ENCODE measurements around the gene NEK6. TPM values are rescaled to one million over a fixed set of nuclear protein-coding genes. Genes with fewer than 3 reads are reported as not detected.

NEK6 gene
- total RNA-seq (2014; rRNA removed; shearing (Covaris generic)), result 40.9 and 43.9 TPM in 2 replicates
- polyA plus RNA-seq (2015; cell fraction: cytosol; rRNA removed), result 67.1 and 68.4 TPM in 2 replicates
- polyA plus RNA-seq (2015; cell fraction: nucleus; rRNA removed), result 39.9 and 52.2 TPM in 2 replicates

DNA sequence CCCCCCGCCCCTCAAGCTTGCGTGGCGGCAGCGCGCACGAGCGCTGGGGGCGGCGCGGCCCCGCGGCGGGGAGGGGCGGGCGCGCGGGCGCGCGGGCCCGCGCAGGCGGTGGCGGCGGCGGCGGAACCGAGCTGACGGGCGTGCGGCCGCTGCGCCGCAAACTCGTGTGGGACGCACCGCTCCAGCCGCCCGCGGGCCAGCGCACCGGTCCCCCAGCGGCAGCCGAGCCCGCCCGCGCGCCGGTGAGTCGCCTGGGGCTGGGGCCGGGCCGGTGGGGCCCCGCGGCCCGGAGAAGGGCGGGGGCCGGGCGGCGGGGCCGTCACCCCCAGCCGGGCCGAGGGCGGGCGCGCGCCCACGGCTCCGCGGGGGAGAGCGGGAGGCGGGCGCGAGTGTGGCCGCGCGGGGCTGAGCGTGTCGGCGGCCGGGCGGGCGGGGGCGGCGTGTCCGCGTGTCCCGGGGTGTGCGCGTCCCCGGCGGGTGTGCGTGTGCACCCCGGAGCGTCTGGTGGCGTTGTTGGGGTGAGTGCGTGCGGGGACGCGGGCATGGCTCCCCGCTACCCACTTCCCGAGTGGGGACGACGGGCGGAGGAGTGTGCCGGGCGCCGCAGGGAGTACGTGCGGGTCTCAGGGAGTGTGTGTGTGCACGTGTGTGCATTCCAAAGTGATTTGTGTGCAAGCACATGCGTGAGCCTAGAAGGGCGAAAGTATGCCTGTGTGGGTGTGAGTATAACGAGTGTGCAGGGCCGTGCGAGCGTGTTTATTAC, at the start of gene NEK6:
NEK6 (plus strand) TSS at position 106 of the 763 bp plus-strand sequence. CDS start 44,016 bp downstream, outside the sequence.
- peak; percentile 27 for DNase-seq (ENCODE audit: low read depth)

DNA sequence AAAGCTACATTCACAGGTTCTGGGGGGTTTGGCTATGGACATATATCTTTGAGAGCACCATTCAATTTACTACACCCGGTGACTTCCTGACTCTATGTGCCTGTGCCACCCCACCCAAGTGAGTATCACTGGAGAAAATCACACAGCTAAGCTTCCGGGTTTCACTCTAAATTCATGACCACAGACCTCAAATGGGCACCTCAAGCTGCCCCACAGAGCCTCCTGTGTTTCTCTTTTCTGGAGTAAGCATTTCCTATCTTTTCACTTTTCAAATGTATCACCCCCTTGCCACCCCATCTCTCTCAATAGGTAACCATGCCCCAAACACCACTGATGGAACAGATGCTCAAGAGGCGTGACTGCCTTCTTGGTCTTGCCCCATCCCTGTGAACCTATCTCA, 49.2 kb upstream of the NEK6 start:
- no peak for DNase-seq (ENCODE audit: low read depth)

GRCh38 chr9:124209279-124209678, 48.5 kb upstream of the NEK6 start:
- no peak for DNase-seq (ENCODE audit: low read depth)

DNA sequence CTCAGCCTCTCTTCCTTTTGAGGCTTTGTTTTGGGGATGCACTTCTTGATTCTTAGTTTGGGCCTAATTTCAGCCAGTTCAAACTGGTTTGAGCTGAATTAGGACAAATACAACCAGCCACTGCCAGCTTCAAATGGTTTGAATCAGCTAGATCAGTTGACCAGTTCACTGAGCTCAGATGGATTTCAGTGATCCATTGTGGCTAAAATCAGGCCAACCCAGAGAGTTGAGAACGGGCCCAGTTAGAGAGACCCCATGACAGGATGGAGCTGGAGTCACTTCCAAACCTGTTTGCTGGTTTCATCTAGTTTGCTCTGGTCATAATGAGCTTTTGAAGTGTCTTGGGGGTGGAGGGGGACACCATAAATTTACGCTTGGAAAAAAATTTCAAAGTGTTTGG, 48.0 kb upstream of the NEK6 start:
- no peak for DNase-seq (ENCODE audit: low read depth)

GRCh38 chr9:124210697-124211096, 47.1 kb upstream of the NEK6 start:
- DNase-seq (ENCODE audit: low read depth), result no peak

DNA sequence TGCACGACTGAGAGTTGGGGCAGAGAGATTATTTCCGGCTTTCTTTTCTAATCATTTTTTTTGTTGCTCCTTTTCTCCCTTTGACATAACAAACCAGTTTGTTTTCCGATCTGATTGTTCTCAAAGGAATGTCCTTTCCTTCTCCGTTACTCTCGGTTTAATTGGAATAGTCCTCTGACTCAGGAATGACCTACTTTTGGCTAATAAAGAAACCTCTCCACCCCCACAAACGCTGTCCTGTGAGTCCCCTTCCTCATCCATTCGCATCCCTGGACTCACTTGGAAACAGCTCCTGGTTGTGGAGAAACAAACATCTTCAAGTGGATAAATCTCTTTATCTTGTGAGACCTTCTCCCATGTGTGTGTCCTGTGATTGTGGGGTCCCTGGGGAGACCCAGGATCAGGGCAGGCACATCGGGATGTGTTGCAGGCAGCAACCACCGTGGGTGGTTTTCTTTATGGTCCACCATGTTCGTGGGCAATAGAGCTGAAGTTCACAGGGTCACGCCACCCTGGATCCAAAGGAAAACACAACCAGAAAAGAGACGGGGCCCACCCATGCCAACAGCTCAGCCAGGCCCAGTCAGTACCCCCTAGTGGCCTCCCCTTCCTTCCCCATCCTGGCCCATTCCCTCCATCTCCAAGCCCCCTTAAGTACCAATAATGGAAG, 45.2 kb upstream of the NEK6 start:
- DNase-seq (ENCODE audit: low read depth), result peak; percentile 46

DNA sequence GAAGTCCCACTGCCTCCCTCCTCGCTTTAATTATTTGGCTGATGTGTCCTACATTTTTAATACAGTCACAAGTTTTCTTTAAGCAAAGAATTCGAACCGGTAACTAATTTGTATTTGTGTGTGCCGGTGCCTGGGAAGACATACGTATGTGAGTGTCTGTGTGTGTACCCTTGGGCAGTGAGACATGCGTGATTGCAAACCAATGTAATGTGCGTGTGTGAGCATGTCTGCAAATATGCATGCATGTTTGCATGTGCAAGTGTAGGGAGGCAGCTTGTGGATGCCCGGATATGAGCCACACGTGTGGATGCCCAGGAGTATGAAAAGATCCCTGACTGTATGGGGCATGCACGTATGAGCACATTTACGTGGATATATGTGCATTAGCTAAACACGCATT, 44.4 kb upstream of the NEK6 start:
- DNase-seq (ENCODE audit: low read depth), result no peak

DNA sequence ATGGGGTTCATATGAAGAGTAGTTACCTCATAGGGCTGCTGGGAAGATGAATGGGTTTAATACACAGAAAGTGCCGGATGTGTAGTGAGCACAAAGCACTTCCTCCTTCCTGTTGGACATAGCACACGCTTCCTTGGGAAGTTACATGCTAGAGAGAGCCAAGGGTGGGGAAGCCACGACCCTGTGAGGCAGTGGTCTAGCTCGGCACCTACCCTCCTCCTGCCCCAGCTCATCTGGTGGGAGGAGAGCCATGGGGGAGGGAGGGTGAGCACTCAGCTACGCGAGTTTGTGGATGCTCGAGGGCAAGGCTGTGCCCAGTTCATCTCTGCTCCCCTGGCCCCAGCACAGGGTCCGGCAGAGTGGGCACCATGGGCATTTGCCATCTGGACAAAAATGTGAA, 43.6 kb upstream of the NEK6 start:
- DNase-seq (ENCODE audit: low read depth), result no peak

GRCh38 chr9:124214596-124215367, 43.0 kb upstream of the NEK6 start:
- DNase-seq (ENCODE audit: low read depth), result no peak

DNA sequence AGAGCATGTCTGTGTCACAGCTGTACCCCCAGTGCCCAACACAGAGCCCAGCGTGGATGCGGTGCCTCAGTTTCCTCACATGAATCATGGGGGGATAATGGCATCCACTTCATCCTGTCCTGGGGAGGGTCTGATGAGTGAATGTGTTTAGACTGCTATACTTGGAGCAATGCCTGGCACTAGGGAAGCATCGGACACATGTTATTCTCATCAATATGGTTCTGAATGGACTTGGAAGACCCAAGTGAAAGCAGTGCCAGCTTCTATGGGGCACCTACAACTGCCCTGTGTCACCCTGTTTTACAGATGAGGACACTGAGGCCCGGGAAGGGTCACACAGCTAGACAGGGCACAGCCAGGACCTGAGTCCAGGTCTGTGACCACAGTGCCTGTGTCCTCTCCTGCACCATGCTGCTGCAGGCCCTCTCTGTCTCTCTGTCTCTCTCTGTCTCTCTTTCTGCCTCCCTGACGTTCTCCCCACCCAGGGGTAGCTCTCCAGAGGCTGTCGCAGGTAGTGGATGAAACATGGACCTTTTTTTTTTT, 42.3 kb upstream of the NEK6 start:
- no peak for DNase-seq (ENCODE audit: low read depth)

DNA sequence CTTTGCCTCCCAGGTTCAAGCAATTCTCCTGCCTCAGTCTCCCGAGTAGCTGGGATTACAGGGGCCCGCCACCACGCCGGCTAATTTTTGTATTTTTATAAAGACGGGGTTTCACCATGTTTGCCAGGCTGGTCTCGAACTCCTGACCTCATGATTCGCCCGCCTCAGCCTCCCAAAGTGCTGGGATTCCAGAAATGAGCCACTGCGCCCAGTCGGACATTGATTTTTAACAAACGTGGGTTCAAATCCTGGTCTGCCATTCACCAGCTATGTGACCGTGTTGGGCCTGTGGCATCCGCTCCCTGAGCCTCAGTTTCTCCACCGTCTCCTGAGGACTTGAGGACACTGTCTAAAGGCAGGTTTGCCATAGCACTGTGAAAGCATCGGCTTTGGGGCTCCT, 41.8 kb upstream of the NEK6 start:
- no peak for DNase-seq (ENCODE audit: low read depth)

GRCh38 chr9:124216474-124217176, 41.1 kb upstream of the NEK6 start:
- no peak for DNase-seq (ENCODE audit: low read depth)

DNA sequence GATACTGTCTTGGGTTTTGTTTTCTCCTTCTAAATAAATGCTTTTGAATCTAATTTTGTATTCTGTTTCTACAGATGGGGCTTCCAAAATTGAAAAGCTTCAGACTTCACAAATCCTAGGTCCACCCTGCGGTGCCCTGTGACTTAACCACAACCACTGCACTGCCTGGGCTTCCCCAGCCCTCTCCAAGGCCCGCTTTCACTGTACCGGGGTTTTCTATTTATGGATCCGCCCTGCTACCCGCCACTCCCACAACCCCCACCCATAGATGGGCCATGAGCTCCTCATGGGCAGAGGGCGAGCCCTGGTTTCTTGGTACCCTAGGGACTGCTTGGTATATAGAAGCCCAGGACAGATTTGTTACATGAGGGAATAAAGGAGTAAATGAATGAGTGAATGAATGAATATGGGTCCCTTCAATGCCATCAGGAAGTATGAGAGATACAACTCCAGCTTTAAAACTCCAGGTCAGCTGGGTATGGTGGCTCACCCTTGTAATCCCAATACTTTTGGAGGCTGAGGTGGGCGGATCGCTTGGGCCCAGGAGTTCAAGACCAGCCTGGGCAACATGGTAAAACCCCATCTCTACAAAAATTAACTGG, 39.8 kb upstream of the NEK6 start:
- no peak for DNase-seq (ENCODE audit: low read depth)

DNA sequence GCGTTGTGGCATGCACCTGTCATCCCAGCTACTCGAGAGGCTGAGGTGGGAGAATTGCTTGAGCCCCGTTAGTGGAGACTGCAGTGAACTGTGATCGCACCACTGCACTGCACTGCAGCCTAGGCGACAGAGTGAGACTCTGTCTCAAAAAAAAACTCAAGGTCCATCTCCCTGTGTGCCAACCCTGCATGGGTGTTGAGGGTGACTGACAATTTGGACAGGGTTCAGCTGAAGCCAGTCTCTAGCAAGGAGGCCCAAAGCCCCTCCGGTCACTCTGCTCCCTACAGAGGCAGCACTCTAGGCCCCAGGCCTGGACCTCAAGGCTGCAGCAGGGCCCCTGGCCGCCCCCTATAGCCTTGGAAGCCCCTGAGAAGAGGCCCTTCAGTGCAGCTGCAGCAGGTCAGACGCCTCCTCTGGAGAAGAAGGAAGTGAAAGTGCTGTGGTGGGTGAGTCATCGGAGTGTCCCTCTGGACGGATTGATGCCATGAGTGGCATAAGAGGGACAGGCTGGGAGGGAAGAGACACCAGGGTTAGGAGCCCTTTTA, 39.2 kb upstream of the NEK6 start:
- DNase-seq (ENCODE audit: low read depth), result peak; percentile 60

DNA sequence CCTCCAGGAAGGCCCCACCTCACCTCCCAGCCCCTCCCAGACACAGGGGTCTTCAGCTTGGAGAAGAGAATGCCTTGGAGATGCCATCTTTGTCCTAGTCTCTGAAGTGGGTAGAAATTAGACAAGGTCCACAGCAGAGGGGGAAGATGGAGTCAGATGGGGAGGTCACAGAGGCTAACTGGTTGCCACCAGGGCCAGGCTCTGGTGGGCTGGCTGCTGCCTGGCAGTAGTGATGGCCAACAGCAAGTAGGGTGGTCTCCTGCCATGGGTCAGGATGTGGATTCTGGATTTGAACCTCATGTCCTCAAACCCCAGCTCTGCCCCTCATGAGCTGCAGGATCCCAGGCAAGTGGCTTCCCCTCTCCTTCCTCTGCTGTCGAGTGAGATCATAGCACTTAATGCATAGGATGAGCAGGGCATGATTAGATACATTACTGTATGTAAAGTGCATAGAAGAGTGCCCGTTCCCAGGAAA, 38.7 kb upstream of the NEK6 start:
- no peak for DNase-seq (ENCODE audit: low read depth)

DNA sequence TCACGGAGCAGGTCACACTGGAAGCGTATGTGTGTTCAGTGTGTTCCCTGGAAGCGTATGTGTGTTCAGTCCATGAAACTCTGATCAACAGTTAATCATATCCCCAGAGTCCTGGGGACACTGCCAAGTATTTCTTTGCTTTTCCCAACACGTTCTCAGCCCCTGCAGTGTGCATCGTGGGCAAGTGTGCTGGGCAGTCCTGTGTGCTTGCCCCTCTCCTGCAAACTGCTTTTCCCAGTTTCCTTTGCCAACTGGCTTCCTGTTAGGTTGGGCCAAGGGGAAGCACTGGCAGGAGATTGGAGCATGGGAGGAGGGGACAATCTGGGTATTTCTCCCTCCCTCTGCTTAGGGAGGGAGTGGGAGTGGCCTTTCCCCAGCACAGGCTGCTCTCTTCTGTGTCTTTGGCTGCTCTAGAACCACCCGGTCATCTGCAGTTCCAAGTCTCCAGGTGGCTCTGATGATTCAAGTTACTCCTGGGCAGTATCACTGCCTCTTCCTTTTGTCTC, 36.8 kb upstream of the NEK6 start:
- DNase-seq (ENCODE audit: low read depth), result peak; percentile 46

DNA sequence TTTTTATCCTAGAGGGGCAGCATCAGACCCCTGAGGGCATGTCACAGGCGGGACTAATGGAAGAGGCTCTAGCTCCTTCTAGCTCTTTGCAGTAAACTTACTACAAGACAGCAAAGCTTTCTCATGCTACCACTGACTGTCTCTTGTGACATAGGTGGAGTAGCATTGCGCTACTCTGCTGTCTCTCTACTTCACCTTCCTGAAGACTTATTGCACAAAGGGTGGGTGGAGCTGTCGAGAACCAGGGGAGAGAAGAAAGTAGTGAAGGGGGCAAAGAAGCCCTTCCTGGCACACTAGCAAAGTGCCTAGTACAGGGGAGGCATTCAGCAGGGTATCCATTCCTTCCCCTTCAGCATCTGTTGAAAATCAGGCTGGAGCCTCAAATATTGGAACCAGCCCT, 36.1 kb upstream of the NEK6 start:
- DNase-seq (ENCODE audit: low read depth), result no peak

GRCh38 chr9:124222109-124222508, 35.6 kb upstream of the NEK6 start:
- DNase-seq (ENCODE audit: low read depth), result no peak

DNA sequence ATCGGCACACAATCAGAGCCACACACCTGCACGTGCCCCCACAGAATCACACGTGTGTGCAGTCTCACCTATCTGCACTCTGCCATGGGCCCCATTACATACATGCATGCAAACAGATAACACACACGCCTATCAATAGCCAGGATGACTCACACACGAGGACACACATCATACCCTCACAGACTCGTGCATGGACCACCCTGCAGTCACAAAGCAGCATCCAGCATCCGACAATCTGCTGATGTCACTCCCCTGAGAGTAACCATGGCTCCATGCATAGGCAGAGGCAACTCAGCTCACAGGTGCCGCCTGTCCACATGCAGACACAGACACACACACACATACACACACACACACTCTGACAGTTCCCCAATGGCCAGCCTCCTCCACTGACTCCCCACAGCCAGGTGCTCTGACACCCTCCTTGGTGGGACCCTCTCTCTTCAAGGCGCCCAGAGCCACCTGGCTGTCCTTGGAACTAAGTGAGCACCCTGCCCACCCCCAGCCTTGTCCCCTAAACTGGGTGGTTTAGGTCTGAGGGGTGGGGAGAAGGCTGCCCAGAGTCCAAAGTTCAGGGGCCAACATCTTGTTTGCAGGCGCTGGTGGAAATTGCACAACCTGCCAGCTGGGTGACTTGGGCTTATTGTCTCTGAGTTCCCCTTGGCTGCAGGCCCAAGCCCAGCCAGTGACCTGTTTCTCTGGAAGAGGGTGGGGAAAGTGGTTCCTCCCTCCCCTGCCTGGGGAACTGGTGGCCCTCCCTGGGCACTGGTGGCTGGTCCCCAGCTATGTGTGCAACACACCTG, 34.6 kb upstream of the NEK6 start:
- no peak for DNase-seq (ENCODE audit: low read depth)

Measured in HT1080 (cell line).